RWPE2 (cell line): ENCODE results near the gene MRPS5.
A peak's percentile ranks its signal among the peaks of the same experiment; 100 is the strongest.

Experiments
- ATAC-seq: fragments of 200-7000 bp; cut with Tn5 transposase; 3 replicates; pipeline ENCODE4 v1.9.1; 2021; ENCODE audit warnings: low read depth
- DNase-seq: peaks from one replicate; pipeline ENCODE4 v3.0.0-alpha.2; 2020; ENCODE audit warnings: low spot score
- H3K27ac ChIP-seq: fragments of 450-650 bp; 2 replicates; pipeline ENCODE4 v1.5.1; 2017; ENCODE audit warnings: mild to moderate bottlenecking; ENCODE audit not compliant: poor library complexity, severe bottlenecking
- H3K27me3 ChIP-seq: fragments of 250-450 bp; sonication (Bioruptor Pico); 2 replicates; pipeline ENCODE4 v1.5.1; 2021; ENCODE audit warnings: mild to moderate bottlenecking, moderate library complexity; ENCODE audit not compliant: insufficient read depth, poor library complexity, severe bottlenecking
- H3K36me3 ChIP-seq: fragments of 250-450 bp; sonication (Bioruptor Pico); 2 replicates; pipeline ENCODE4 v1.5.1; 2020; ENCODE audit warnings: low read depth, mild to moderate bottlenecking, moderate library complexity
- H3K4me1 ChIP-seq: fragments of 250-450 bp; sonication (Bioruptor Pico); 2 replicates; pipeline ENCODE4 v1.5.1; 2021; ENCODE audit warnings: mild to moderate bottlenecking, moderate library complexity; ENCODE audit not compliant: insufficient read depth, poor library complexity, severe bottlenecking
- H3K4me3 ChIP-seq: fragments of 250-450 bp; sonication (Bioruptor Pico); 2 replicates; pipeline ENCODE4 v1.5.1; 2021; ENCODE audit warnings: mild to moderate bottlenecking, moderate library complexity; ENCODE audit not compliant: severe bottlenecking
- H3K9me3 ChIP-seq: fragments of 250-450 bp; sonication (Bioruptor Pico); 2 replicates; pipeline ENCODE4 v1.5.1; 2021; ENCODE audit warnings: mild to moderate bottlenecking, moderate library complexity; ENCODE audit not compliant: severe bottlenecking
- CTCF ChIP-seq: fragments of 450-650 bp; IDR thresholded peaks from one replicate; pipeline ENCODE4 v1.5.1; 2017; ENCODE audit warnings: mild to moderate bottlenecking, moderate library complexity; ENCODE audit not compliant: poor library complexity, severe bottlenecking

The MRPS5 gene

GRCh38 chr2:95159690-95160449, 38.3 kb upstream of the MRPS5 start, which contains the start of gene ZNF514:
Gene ZNF514, minus strand, starts transcription at chr2:95159848. Its CDS starts 6,595 bp downstream, at chr2:95153253.
- DNase-seq, result peak; percentile 68
- H3K27me3 ChIP-seq, result no peaks in the 10 kb centered on the region

GRCh38 chr2:95158891-95159619, 37.4 kb upstream of the MRPS5 start:
- H3K27ac ChIP-seq, result peak overlapping the region; percentile 38

More at GRCh38 chr2:95159690-95160449, 38.3 kb upstream of the MRPS5 start, which contains the start of gene ZNF514:
- H3K4me3 ChIP-seq, result peak within 1 kb of the TSS; percentile 56
- H3K27ac ChIP-seq, result peak within 1 kb of the TSS; percentile 38
- peaks cover 6% of the 10 kb centered on the region for H3K4me1 ChIP-seq
- ATAC-seq, result peak; percentile 79
- H3K9me3 ChIP-seq, result no peaks in the 10 kb centered on the region
- no peak for TF ChIP-seq CTCF
- peaks cover 21% of the 10 kb centered on the region for H3K36me3 ChIP-seq

GRCh38 chr2:95158441-95158840, 36.8 kb upstream of the MRPS5 start:
- no peak for TF ChIP-seq CTCF
- Histone ChIP-seq H3K9me3 (no peaks in the 10 kb centered on the region), H3K27me3 (no peaks in the 10 kb centered on the region), H3K27ac (peak overlapping the region; percentile 38), H3K36me3 (peaks cover 31% of the 10 kb centered on the region), H3K4me3 (peak overlapping the region; percentile 56), H3K4me1 (no peaks in the 10 kb centered on the region)
- DNase-seq (no peak), ATAC-seq (no peak)

More at GRCh38 chr2:95158891-95159619, 37.4 kb upstream of the MRPS5 start:
- H3K27me3 ChIP-seq, result no peaks in the 10 kb centered on the region
- H3K4me1 ChIP-seq, result peaks cover under 1% of the 10 kb centered on the region
- TF ChIP-seq CTCF, result peak; percentile 9
- H3K36me3 ChIP-seq, result peaks cover 25% of the 10 kb centered on the region
- peak overlapping the region; percentile 56 for H3K4me3 ChIP-seq
- DNase-seq (no peak), ATAC-seq (peak; percentile 62)
- no peaks in the 10 kb centered on the region for H3K9me3 ChIP-seq

GRCh38 chr2:95149397-95149984, 27.9 kb upstream of the MRPS5 start:
- ATAC-seq, result no peak
- no peak for DNase-seq
- no peaks in the 10 kb centered on the region for H3K27me3 ChIP-seq
- no peak overlapping the region for H3K4me3 ChIP-seq
- peaks cover 44% of the 10 kb centered on the region for H3K9me3 ChIP-seq
- no peaks in the 10 kb centered on the region for H3K4me1 ChIP-seq
- peaks cover 57% of the 10 kb centered on the region for H3K36me3 ChIP-seq
- TF ChIP-seq CTCF, result no peak
- no peak overlapping the region for H3K27ac ChIP-seq
